Sigmoid colon (tissue), 4 donors: ENCODE results near the gene COL4A1.

Source experiments
- CTCF ChIP-seq, 4 experiments: fragments of 450-650 bp in 3 of 4; fragments of 200-600 bp in 1 of 4; IDR thresholded peaks; one replicate each; pipeline ENCODE4 v1.5.1; 2016 to 2019; ENCODE audit warnings: antibody characterized with exemption in 4 of 4, mild to moderate bottlenecking in 3 of 4, moderate library complexity in 2 of 4
- EP300 ChIP-seq, 4 donors: sonication (generic); formaldehyde crosslinking; IDR thresholded peaks; one replicate each; pipeline ENCODE4 v1.6.1; 2017; ENCODE audit warnings: antibody characterized with exemption in 4 of 4
- POLR2A ChIP-seq, 2 donors: fragments of 450-650 bp; IDR thresholded peaks; one replicate each; pipeline ENCODE4 v1.6.1; 2016; ENCODE audit warnings: antibody characterized with exemption in 2 of 2, mild to moderate bottlenecking in 2 of 2, moderate library complexity in 2 of 2
- POLR2AphosphoS5 ChIP-seq, 4 donors: sonication (generic); formaldehyde crosslinking; IDR thresholded peaks; one replicate each; pipeline ENCODE4 v1.6.1; 2017; ENCODE audit warnings: antibody characterized with exemption in 4 of 4

GRCh38 chr13:110131424-110131823 is 175.5 kb downstream of the COL4A1 start:
- no peak for TF ChIP-seq CTCF (IDR thresholded peaks at IDR 0.05)
- no peak for TF ChIP-seq POLR2A (IDR thresholded peaks at IDR 0.05)
- no peak for TF ChIP-seq POLR2AphosphoS5 (IDR thresholded peaks at IDR 0.05)
- TF ChIP-seq EP300 (IDR thresholded peaks at IDR 0.05) = no peak
